Activated CD4-positive, CD25-positive, alpha-beta regulatory T cell (primary cell): ENCODE results near the gene PTTG1IP.

ENCODE experiments used
- DNase-seq, 4 experiments: peaks; one replicate each; lab custom pipeline; 2025; lab: John Stamatoyannopoulos, UW

PTTG1IP gene

GRCh38 chr21:44896561-44897286 lies 23.2 kb upstream of the PTTG1IP start:
- DNase-seq = no peak

- DNase-seq = no peak
These were observed 22.4 kb upstream of the PTTG1IP start for GRCh38 chr21:44895859-44896258.

GRCh38 chr21:44894687-44895302 lies 21.3 kb upstream of the PTTG1IP start:
- no peak for DNase-seq

GRCh38 chr21:44893948-44894656 lies 20.6 kb upstream of the PTTG1IP start:
- no peak for DNase-seq

- no peak for DNase-seq
These were observed 19.7 kb upstream of the PTTG1IP start for GRCh38 chr21:44893278-44893556.

GRCh38 chr21:44892536-44893277 lies 19.2 kb upstream of the PTTG1IP start:
- peak; percentile 44 to 72 (median 53) for DNase-seq

GRCh38 chr21:44892095-44892494 lies 18.6 kb upstream of the PTTG1IP start:
- DNase-seq = no peak

- DNase-seq = no peak
These were observed 18.1 kb upstream of the PTTG1IP start for GRCh38 chr21:44891631-44892031.

- DNase-seq = no peak
These were observed 17.6 kb upstream of the PTTG1IP start for GRCh38 chr21:44890961-44891541.

- no peak for DNase-seq
These were observed 16.9 kb upstream of the PTTG1IP start for GRCh38 chr21:44890338-44890931.

GRCh38 chr21:44889625-44890337 lies 16.3 kb upstream of the PTTG1IP start:
- no peak for DNase-seq

GRCh38 chr21:44888581-44889550 lies 15.4 kb upstream of the PTTG1IP start:
- no peak for DNase-seq

- no peak for DNase-seq
These were observed 14.5 kb upstream of the PTTG1IP start for GRCh38 chr21:44887807-44888580.

- DNase-seq = no peak
These were observed 13.8 kb upstream of the PTTG1IP start for GRCh38 chr21:44887126-44887806.

- no peak for DNase-seq
These were observed 12.9 kb upstream of the PTTG1IP start for GRCh38 chr21:44886113-44887075.

GRCh38 chr21:44885615-44886014 lies 12.1 kb upstream of the PTTG1IP start:
- no peak for DNase-seq

- DNase-seq = no peak
These were observed 10.6 kb upstream of the PTTG1IP start for GRCh38 chr21:44884097-44884496.
